Globus pallidus (tissue), 1 donor: ENCODE data around the gene ISCA2.

Experiments
- DNase-seq: peaks from one replicate; pipeline ENCODE4 v3.0.0-alpha.2; 2015; ENCODE audit warnings: low spot score

The ISCA2 gene

DNA sequence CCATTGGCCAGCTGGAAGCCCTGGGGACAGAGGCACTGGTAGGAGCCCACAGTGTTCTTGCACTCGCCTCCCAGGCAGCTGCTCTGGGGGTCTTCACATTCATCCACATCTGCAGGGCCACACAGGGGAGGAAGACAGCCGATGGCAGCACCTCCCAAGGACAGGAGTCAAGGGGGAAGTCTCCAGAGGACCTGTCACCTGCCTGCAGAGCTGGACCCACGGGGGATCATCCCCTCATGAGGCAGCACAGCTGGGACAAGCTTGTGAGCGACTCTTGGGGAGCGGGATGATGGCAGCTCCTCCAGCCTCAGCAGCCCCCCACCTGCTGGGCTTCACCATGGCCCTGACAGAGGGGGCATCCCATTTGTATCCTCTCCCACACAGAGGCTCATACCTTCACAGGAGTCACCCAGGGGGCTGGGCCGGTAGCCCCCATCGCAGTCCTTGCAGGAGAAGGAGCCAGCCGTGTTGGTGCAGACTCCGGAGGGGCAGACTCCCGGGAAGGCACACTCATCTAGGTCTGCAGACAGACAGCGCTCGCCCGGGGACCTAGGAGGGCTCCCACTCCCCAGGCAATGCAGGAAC is 15.4 kb downstream of the ISCA2 start:
- no peak for DNase-seq

GRCh38 chr14:74509587-74510222 is 16.1 kb downstream of the ISCA2 start:
- no peak for DNase-seq

DNA sequence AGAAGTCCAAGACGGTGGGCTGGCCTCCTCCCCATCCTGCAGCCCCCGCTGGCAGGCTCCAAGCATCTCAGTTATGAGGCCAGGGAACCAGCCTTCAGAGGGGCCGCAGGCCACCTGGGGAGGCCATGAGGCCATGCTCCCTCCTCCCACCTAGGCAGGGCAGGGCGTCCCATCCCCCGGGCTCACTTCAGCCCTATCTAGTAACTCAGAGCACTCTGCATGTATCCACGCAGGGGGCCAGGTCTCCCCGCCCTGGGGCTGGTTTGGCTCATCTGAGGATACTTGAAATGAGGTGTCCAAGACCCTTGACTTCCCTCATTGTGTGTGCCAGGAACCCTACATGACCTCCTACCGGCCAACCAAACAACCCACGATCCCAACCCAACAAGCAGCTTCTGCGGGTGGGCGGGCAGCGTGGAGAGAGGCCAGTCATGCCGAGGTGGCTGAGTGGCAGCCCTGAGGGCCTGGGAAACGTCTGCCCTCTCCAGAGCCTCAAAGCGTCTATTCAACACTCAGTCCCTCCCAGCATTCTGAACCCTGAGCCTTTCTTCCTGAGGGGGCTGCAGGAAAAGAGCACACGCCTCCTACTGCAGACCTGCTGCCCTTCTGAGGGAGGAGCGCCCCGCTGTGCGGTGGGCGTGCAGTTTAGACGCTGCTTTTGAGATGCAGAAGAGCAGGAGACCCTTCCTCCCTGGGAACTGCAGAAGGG is 16.8 kb downstream of the ISCA2 start:
- no peak for DNase-seq

GRCh38 chr14:74510959-74511409 is 17.4 kb downstream of the ISCA2 start:
- no peak for DNase-seq

DNA sequence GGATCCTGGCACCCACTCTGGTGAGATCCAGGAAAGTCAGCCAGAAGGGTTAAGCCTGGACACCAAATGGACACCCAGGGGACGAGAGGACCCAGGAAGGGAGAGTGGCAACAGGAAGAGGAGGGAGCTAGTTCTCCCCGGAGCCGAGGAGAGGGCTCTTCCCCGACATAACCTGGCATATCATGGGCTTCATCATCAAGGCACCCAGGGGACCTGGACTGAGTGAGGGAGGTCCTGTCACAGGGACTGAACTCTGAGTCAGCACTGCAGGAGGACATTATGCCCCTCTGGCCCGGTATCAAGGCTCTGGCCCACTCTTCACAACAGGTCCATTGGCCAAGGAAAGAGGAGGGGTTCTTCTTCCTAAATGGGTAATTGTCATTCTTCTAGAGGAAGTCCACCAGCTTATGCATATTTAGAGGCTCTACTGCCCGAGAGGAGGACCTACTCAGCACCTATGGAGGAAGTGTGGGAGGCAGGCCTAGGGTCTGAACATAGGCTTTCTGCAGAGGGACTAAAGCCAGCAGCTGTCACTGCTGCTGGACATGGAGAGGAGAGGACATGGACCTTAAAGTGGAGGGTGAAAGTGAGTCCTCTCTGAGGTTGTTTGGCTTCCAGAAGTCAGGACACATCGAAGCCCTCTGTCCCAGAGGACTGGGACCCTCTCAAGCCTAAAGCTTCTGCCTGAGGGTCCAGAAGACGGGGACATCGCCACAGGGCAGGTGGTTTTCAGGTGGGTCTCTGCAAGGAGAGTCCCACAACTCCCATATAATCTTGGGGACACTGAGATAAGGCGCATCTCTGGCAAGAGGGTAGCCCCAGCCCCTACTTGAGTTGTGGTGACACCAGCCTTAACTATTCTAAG is 18.6 kb downstream of the ISCA2 start:
- DNase-seq, result no peak

- DNase-seq, result no peak
These were observed 20.9 kb downstream of the ISCA2 start for GRCh38 chr14:74514471-74514941.

- DNase-seq, result no peak
These were observed 22.4 kb downstream of the ISCA2 start for GRCh38 chr14:74515891-74516412.

- no peak for DNase-seq
These were observed 23.0 kb downstream of the ISCA2 start for GRCh38 chr14:74516451-74517160.

GRCh38 chr14:74517731-74518130 is 24.2 kb downstream of the ISCA2 start:
- DNase-seq, result no peak

DNA sequence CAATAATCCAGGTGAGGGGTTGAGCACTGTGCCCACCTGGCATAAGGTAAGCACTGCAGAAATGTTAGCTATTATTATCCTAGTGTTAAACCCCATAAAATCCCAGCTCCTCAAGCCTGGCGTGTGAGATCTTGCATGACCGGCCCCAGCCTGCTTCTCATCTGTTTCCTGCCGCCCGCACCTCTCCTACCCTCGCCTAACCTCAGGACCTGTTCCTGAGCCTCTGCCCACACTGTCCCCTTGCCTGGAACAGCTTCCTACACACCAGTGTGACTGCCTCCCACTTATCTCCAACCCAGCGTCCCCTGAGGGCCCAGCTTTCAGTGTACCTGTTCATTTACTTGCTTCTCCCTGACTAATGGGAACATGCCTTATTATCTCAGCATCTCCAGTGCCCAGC is 24.7 kb downstream of the ISCA2 start:
- no peak for DNase-seq

- no peak for DNase-seq
These were observed 25.9 kb downstream of the ISCA2 start for GRCh38 chr14:74519316-74520074.

- DNase-seq, result no peak
These were observed 28.2 kb downstream of the ISCA2 start for GRCh38 chr14:74521756-74522155.

GRCh38 chr14:74522740-74523139 is 29.2 kb downstream of the ISCA2 start:
- DNase-seq, result no peak

DNA sequence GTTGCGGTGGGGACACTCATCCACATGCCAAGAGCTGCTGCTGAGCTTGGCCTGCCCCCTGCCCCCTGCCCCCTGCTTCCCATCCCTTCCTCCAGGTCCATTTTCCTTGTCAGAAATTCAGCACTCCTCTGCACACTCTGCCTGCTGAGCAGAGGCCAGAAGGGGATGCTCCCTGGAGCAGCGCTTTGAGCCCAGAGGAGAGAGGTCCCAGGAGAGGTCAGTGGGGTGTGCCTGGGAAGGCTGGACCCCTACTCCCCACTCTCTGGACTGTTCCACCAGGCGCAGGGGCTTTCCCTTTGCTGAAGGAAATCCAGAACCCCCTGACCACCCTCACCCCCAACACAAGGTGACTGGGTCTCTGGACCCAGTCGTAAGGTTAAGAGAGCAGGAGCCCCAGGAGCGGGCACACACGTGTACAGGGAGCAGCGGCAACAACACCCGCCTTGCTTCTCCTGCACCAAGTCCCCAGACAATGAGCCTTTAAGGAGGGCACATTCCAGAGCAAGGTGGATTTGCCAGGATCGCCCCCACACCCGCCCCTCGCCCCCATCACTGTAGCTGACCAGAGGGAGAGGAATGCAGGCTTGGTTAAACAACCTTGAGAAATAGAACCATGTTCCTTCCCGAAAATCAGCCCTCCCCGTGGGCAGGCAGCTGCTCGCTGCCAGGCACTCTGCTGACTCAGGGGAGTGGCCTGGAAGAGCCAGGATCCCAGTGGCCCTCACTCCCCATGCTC is 30.7 kb downstream of the ISCA2 start:
- DNase-seq, result no peak

- DNase-seq, result no peak
These were observed 31.2 kb downstream of the ISCA2 start for GRCh38 chr14:74524812-74525135.

GRCh38 chr14:74525361-74525851 is 31.8 kb downstream of the ISCA2 start:
- no peak for DNase-seq

GRCh38 chr14:74526854-74527585 is 33.5 kb downstream of the ISCA2 start:
- DNase-seq, result no peak

DNA sequence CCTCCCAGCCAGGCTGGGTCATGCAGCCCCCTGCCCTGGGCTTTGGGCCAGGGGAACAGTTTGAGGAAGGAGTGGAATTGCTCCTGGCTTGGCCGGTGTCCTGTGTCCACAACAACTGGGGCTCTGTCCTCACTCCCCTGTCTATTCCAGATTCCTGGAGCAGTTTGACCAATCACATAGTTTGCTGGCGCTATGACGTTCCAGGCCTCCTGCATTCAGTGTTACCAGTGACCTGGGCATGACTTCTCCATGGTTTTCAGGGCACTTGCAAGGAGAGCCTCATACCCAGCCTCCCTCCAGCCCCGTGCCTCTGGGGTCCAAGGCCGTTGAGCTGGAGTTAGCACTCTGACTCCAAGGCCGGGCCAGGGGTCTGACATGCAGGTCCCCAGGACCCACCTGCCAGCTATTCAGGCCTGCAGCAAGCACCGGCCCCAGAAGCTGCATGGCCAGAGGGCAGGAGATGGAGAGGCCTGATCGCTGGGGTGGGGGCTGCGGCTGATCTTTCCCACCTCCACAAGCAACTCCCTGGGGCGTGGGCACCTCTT is 34.2 kb downstream of the ISCA2 start:
- no peak for DNase-seq

GRCh38 chr14:74528406-74528805 is 34.8 kb downstream of the ISCA2 start:
- DNase-seq, result no peak
